ENCODE results near the gene SLC2A9. TPM values are rescaled to one million over a fixed set of nuclear protein-coding genes. Genes with fewer than 3 reads are reported as not detected.

The SLC2A9 gene
- total and polyA plus RNA-seq, 2 of the 13 experiments (the other 11 are each of a cell fraction or from before 2014, with no cell fraction given) = 36.2 to 42.3 TPM

DNA sequence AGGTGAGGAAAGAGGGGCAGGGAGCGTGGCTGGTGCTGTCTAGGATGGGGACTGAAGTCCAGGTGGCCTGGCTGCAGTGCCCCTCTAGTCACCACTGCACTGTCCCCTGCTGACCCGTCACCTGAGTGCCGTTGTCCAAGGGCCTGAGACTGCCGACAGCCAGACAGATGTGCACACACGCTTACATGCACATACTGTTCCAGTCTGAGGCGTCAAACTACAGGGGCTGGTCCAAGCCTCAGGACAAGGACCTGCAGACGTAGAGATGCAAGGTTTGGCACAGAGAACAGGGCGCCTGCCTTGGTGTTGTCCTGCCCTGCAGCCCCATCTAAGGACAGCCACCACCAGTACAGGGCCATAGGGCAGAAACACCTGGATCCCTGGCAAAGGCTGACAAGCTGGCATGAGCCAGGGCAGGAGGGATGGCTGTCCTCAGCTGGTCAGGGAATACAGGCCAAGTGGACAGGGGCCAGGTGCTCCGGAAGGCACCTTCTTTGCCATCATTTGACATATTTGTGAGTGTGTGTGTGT, 1.7 kb downstream of the SLC2A9 start (continued):
- no peak for TF ChIP-seq HNF4A (CRISPR knock-in tag; IDR thresholded peaks at IDR 0.05)
- TF ChIP-seq, protein P1, sequence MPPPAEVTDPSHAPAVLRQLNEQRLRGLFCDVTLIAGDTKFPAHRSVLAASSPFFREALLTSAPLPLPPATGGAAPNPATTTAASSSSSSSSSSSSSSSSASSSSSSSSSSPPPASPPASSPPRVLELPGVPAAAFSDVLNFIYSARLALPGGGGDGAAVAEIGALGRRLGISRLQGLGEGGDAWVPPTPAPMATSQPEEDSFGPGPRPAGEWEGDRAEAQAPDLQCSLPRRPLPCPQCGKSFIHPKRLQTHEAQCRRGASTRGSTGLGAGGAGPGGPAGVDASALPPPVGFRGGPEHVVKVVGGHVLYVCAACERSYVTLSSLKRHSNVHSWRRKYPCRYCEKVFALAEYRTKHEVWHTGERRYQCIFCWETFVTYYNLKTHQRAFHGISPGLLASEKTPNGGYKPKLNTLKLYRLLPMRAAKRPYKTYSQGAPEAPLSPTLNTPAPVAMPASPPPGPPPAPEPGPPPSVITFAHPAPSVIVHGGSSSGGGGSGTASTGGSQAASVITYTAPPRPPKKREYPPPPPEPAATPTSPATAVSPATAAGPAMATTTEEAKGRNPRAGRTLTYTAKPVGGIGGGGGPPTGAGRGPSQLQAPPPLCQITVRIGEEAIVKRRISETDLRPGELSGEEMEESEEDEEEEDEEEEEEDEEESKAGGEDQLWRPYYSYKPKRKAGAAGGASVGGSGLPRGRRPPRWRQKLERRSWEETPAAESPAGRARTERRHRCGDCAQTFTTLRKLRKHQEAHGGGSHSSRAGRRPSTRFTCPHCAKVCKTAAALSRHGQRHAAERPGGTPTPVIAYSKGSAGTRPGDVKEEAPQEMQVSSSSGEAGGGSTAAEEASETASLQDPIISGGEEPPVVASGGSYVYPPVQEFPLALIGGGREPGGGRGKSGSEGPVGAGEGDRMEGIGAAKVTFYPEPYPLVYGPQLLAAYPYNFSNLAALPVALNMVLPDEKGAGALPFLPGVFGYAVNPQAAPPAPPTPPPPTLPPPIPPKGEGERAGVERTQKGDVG (CRISPR knock-in tag; IDR thresholded peaks at IDR 0.05; ENCODE audit: borderline replicate concordance) = peak; percentile 89; the same call in 1 of the 2 replicates
- no peak for TF ChIP-seq PAF1 (CRISPR knock-in tag; IDR thresholded peaks at IDR 0.05)
- no peak for TF ChIP-seq MIER3 (CRISPR knock-in tag; IDR thresholded peaks at IDR 0.05; ENCODE audit: borderline replicate concordance)
- TF ChIP-seq, protein P2, sequence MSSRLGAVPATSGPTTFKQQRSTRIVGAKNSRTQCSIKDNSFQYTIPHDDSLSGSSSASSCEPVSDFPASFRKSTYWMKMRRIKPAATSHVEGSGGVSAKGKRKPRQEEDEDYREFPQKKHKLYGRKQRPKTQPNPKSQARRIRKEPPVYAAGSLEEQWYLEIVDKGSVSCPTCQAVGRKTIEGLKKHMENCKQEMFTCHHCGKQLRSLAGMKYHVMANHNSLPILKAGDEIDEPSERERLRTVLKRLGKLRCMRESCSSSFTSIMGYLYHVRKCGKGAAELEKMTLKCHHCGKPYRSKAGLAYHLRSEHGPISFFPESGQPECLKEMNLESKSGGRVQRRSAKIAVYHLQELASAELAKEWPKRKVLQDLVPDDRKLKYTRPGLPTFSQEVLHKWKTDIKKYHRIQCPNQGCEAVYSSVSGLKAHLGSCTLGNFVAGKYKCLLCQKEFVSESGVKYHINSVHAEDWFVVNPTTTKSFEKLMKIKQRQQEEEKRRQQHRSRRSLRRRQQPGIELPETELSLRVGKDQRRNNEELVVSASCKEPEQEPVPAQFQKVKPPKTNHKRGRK (CRISPR knock-in tag; IDR thresholded peaks at IDR 0.05) = no peak
- no peak for TF ChIP-seq ZNF343 (CRISPR knock-in tag; IDR thresholded peaks at IDR 0.05)
- no peak for TF ChIP-seq GABPA (IDR thresholded peaks at IDR 0.05; ENCODE audit: low read depth, low read length)
- TF ChIP-seq GABPA (CRISPR knock-in tag; IDR thresholded peaks at IDR 0.05; ENCODE audit: low read depth) = no peak
- no peak for TF ChIP-seq ZNF772 (CRISPR knock-in tag; IDR thresholded peaks at IDR 0.05)
- TF ChIP-seq, protein P3, sequence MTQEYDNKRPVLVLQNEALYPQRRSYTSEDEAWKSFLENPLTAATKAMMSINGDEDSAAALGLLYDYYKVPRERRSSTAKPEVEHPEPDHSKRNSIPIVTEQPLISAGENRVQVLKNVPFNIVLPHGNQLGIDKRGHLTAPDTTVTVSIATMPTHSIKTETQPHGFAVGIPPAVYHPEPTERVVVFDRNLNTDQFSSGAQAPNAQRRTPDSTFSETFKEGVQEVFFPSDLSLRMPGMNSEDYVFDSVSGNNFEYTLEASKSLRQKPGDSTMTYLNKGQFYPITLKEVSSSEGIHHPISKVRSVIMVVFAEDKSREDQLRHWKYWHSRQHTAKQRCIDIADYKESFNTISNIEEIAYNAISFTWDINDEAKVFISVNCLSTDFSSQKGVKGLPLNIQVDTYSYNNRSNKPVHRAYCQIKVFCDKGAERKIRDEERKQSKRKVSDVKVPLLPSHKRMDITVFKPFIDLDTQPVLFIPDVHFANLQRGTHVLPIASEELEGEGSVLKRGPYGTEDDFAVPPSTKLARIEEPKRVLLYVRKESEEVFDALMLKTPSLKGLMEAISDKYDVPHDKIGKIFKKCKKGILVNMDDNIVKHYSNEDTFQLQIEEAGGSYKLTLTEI (CRISPR knock-in tag; conservative IDR thresholded peaks at IDR 0.05) = no peak
- TF ChIP-seq BHLHE40 (IDR thresholded peaks at IDR 0.05; ENCODE audit: low read length) = no peak
- TF ChIP-seq ZNF138 (CRISPR knock-in tag; IDR thresholded peaks at IDR 0.05; ENCODE audit: low read depth) = no peak
- TF ChIP-seq, protein P4, sequence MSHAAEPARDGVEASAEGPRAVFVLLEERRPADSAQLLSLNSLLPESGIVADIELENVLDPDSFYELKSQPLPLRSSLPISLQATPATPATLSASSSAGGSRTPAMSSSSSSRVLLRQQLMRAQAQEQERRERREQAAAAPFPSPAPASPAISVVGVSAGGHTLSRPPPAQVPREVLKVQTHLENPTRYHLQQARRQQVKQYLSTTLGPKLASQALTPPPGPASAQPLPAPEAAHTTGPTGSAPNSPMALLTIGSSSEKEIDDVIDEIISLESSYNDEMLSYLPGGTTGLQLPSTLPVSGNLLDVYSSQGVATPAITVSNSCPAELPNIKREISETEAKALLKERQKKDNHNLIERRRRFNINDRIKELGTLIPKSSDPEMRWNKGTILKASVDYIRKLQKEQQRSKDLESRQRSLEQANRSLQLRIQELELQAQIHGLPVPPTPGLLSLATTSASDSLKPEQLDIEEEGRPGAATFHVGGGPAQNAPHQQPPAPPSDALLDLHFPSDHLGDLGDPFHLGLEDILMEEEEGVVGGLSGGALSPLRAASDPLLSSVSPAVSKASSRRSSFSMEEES (CRISPR knock-in tag; IDR thresholded peaks at IDR 0.05) = no peak
- TF ChIP-seq, protein P5, sequence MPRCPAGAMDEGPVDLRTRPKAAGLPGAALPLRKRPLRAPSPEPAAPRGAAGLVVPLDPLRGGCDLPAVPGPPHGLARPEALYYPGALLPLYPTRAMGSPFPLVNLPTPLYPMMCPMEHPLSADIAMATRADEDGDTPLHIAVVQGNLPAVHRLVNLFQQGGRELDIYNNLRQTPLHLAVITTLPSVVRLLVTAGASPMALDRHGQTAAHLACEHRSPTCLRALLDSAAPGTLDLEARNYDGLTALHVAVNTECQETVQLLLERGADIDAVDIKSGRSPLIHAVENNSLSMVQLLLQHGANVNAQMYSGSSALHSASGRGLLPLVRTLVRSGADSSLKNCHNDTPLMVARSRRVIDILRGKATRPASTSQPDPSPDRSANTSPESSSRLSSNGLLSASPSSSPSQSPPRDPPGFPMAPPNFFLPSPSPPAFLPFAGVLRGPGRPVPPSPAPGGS (CRISPR knock-in tag; IDR thresholded peaks at IDR 0.05) = 0 out of 2 replicates have a peak, but pooled peaks have one; percentile 19
- TF ChIP-seq NONO (IDR thresholded peaks at IDR 0.05) = no peak
- 0 out of 2 replicates have a peak, but pooled peaks have one; percentile 25 for TF ChIP-seq NONO (CRISPR knock-in tag; conservative IDR thresholded peaks at IDR 0.05)
- TF ChIP-seq ZFX (CRISPR knock-in tag; IDR thresholded peaks at IDR 0.05; ENCODE audit: low read depth) = 0 out of 2 replicates have a peak, but pooled peaks have one; percentile 12
- no peak for TF ChIP-seq THYN1 (CRISPR knock-in tag; IDR thresholded peaks at IDR 0.05; ENCODE audit: borderline replicate concordance, low read depth)
- no peak for TF ChIP-seq ZNF878 (CRISPR knock-in tag; IDR thresholded peaks at IDR 0.05)
- no peak for TF ChIP-seq STAG1 (CRISPR knock-in tag; IDR thresholded peaks at IDR 0.05)
- no peak for TF ChIP-seq ASH2L (IDR thresholded peaks at IDR 0.05; ENCODE audit: insufficient read length, low read depth, low read length)
- no peak for TF ChIP-seq CCDC6 (CRISPR knock-in tag; IDR thresholded peaks at IDR 0.05)

Measured in HepG2 (cell line).